LoVo (cell line): ENCODE results near the gene KCNS1.
"Not testable (repeated sequence)": the region's sequence is repeated elsewhere in the genome, so short reads cannot be mapped to it uniquely, and the experiment has no call there.

Experiments
- DNase-seq: peaks from one replicate; pipeline ENCODE4 v3.0.0-alpha.2; 2016; ENCODE audit warnings: low spot score

Gene KCNS1, protein sequence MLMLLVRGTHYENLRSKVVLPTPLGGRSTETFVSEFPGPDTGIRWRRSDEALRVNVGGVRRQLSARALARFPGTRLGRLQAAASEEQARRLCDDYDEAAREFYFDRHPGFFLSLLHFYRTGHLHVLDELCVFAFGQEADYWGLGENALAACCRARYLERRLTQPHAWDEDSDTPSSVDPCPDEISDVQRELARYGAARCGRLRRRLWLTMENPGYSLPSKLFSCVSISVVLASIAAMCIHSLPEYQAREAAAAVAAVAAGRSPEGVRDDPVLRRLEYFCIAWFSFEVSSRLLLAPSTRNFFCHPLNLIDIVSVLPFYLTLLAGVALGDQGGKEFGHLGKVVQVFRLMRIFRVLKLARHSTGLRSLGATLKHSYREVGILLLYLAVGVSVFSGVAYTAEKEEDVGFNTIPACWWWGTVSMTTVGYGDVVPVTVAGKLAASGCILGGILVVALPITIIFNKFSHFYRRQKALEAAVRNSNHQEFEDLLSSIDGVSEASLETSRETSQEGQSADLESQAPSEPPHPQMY

DNA sequence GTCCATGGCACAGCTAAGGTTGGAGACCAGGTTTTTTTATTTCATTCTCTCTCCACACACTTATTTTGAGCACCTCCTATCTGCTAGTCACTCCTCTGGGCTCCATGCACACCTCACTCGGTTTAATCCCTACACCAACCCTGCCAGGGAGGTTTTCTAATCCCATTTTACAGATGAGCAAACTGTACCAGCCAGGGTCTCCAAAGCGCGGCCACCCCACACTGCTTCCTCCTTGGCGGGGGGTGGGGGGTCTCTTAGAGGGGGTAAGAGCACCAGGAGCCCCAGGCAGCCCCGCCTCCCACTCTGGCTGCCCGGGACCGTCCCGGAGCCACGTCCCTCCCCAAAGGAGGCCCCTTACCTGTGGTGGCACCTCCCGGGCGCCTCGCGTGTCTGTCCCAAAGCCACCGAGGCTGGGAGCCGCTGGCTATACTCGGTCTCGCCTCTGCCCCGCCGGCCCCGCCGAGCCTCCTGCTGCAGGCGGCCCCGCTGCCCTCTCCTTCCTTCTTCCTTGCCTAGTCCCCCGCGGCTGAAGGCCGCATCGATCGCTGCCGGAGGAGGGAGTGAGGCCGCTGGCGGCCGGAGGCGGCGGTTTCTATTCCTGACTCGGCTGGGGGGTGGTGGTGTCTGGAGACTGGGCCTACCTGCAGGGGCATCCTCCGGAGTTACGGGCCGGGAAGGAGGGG lies at the start of gene KCNS1:
Gene KCNS1 (minus strand): TSS at position 565 of the 683 bp plus-strand sequence. CDS start 1,891 bp downstream, outside the sequence.
- no peak for DNase-seq

DNA sequence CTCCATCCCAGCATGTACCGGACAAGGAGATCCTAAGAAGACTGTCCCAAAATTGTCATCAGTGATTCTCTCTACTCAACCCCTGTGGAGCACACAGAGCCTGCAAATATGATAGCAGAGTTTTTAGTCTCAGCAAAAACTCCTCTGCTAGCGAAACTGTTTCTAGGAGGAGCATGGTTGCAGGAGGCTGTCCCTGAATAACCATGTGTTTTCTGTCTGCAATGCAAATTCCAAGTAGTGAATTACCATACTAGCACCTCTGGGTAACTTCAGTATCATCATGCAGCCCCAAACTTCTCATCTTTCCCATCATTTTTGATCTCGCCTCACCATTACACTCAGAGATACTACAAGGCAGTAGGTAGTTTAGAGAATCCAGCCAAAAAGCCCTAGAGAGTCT lies 48.1 kb upstream of the KCNS1 start:
- DNase-seq = no peak

DNA sequence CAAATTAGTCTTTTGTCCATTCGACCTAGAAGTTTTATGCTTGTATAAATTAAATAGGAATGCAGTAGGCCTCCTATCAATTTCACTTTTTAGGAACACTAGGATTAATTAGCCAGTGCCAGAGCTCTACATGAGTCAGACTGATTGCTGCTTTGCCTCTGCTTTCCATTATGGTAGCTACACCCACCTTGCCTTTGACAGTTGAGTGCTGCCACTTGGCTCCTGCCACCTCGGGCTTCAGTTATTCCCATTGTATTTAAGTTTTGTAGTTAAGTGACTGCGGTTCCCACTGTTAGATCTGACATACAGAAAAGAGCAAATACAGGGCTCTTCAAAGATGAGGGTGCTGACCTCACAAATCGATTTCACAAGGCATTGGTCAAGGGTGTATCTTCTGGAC lies 39.9 kb upstream of the KCNS1 start:
- DNase-seq = no peak

DNA sequence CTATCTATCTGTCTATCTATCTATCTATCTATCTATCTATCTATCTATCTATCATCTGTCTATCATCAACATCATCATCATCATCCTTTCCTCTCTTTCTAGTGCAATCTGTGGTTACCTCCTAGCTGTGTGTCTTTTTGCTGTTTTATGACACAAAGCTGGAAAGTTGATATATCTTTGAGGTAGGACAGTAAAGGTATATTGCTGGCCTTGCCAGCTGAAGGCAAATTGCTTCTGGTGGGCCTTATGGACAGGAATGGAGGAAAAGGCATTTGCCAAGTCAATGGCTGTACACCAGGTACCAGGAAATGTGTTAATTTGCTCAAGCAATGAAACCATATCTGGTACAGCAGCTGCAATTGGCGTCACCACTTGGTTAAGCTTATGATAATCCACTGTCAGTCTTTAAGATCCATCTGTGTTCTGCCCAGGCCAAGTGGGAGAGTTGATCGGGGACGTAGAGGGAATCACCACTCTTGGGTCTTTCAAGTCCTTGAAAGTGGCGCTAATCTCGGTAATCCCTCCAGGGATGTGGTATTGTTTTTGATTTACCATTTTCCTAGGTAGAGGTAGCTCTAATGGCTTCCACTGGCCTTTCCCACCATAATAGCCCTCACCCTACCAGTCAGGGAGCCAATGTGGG lies 38.9 kb upstream of the KCNS1 start:
- DNase-seq = not testable (repeated sequence)

DNA sequence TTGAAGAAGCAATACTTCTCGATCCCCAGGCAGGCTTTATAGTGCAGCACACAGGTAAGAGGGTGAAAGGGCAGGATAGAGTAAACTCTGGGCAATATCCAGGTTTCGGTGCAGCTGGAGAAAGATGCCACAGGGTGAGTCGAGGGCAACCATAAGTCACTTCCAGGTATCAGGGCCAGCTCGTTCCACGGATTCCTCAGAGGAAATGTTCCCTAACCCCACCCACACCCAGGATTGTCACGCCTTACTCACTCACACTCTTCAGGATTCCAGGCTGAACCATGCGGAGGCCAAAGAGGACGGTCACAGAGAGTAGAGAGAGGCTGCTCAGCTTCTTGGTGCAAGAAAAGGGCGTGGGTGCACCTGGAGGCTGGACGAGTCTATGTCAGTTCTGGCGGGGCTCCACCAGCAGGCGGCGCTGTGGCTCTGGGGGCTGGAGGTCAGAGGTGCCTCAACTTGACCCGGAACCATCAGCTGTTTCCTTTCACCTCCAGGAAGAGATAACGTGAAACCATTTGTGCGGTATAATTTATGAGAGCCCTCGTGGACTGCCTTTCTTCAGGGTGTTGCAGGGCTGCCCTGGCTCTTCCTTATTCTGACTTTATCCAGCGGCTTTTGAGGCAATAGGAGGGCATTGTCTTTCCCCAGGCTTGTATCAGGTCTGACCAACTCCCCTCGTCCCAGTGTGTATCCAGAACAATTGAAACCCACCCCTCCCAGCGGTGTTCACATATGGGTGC lies 37.8 kb upstream of the KCNS1 start:
- peak; percentile 81 for DNase-seq

DNA sequence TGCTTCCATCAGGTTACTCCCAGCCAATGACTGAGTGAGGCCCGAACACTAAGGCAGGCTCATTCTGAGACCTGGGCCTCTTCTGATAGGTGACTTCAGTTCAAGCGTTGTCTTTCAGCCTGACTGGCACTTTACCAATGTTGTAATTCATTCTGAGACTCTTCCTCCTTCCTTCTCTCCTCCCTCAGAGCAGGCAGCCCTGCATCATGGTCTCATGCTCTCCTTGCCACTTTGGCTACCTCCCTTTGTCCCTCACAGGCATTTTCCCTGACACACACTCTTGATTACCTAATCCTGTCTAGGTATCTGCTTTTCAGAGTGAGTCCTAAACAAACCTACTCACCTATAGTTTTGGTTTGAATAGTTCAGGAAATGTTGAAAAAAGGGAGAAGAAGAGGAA lies 36.0 kb upstream of the KCNS1 start:
- DNase-seq = no peak

DNA sequence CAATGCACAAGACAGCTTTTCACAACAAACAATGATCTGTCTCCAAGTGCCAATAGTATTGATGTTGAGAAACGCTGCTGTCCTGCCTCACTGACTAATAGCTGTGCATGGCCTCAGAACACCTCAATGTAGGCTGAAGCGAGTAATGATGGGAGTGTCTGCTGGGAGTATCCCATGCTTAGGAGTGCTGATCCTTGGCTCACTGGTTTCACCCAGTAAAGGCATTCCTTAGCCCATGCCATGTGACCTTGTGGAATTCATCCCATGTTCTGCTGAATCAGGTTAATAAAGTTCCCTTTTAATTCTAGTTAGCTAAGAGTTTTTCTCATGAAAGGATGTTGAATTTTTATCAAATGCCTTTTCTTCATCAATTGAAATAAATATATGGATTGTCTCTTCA lies 27.2 kb upstream of the KCNS1 start:
- DNase-seq = peak; percentile 57

DNA sequence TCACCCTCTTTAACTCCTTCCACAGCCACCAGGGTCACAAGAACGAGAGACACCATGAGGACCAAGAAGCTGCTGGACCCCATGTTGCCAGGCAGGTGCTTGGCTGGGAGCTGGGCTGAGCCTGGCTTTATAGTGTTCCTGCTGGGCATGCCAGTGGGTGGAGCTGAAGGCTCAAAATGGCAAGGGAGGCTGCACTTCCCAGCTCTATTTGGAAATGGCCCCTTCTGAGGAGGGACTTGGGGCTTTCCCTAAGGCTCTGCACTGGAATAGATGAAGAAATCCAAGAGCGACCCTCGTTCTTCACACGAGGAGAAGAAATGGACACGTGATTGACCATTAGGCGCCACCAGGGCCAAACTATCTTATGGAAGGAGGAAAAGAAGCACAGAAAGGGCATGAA lies 23.4 kb upstream of the KCNS1 start, which contains the start of gene WFDC12:
Gene WFDC12 (minus strand): TSS at position 101 of the 400 bp plus-strand sequence. CDS start 18 bp downstream, at position 83.
- no peak for DNase-seq

DNA sequence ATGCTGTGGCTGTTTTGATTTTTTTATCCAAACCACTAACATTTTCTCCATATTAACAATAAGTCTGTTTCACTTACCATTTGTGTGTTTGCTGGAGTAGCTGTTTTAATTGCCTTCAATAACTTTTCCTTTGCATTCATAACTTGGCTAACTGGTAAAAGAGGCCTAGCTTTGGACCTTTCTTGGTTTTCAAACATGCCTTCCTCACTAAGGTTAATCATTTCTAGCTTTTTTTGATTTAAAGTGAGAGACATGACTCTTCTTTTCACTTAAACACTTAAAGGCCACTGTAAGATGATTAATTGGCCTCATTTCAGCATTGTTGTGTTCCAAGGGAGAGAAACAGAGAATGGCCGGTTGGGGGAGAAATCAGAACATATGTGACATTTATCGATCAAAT lies 20.5 kb upstream of the KCNS1 start:
- no peak for DNase-seq

DNA sequence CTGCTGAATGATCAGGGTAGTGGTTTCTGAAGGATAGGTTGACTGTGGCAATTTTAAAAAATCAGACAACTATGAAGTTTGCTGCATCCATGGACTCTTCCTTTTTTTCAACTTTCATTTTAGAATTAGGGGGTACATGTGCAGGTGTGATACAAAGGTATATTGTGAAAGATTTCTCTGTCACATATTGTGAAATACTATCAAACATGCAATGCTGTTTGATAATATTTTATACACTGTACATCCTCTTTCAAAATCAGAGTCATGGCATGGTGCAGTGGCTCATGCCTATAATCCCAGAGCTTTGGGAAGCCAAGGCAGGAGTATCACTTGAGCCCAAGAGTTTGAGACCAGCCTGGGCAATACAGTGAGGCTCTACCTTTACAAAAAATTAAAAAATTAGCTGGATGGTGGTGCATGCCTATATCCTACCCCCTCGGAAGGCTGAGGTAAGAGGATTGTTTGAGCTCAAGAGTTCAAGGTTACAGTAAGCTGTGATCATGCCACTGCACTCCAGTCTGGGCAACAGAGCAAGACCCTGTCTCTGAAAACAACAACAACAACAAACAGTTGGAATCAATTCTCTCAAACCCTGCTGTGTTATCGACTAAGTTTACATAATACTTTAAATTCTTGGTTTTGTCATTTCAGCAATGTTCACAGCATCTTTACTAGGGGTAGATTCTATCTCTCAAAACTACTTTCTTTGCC lies 18.8 kb upstream of the KCNS1 start:
- no peak for DNase-seq

DNA sequence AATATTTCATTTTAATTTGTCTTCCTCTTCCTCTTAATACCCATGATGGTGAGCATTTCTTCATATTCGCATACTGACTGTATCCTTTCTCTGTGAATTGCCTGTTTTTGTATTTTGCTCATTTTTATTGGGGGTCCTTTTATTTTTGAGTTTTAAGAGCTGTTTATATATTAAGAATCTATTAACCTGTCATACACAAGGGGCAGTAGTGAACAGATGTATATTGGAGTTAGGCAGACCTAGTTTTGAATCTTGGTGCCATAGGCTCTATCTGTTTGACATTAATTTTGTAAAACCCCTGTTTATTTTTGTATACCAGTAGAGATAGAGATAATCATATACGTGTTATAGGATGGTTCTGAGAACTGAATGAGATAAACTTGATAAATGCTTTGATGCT lies 17.1 kb upstream of the KCNS1 start:
- no peak for DNase-seq

DNA sequence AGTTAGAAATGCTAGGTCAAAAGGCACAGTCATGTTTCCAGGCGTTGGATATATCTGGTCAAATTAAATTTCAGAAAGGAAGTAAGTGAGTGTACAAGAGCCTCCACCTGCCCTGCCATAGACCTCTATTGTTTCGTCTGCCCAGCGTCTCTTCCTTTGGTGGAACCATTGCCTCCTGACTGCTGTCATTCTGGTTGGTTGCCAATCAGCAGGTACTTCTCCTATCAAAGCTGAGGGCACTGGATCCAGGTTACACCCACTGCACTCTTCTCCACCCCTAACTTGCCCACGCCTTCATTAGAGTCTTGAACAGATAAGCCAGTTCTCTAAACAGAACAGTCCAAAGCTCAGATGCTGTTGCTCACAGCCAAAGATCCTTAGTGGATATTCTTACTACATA lies 16.7 kb upstream of the KCNS1 start:
- peak; percentile 6 for DNase-seq

DNA sequence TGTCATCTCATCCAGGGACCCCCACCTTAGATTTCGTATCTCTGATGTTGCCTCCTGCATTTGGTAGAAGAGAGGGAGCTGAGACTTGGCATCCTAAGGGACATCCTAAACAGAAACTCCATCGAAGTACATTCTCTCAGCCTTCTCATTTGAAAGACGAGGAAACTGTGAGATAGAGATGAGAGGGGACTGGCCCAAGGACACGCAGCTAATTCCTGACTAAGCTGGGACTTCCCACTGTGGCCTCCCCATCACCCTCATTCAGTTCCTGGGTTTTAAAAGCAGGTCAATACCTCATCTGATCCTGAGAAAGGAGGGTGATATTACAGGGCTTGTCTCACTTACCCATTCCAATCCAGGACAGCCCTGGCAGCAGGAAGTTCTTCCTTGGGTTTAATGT lies 14.9 kb upstream of the KCNS1 start:
- no peak for DNase-seq

DNA sequence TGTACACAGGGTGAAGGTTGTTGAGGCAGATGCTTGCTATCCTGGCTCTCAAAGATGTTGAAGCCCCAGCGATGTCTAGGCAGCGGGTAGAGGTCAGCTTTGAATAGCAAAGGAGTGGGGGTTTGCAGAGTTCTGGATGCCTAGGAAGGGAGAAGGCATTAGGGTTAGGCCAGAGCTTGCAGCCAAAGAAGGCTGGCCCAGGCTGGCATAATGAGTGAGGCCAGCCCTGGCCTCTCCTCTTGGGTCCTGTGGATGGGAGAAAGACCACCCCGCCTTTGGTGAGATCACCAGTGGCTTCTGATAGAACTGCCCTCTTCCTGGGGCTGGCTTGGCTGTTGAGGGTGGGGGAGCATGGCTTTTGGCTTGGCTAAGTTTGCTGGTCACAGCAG lies 14.5 kb upstream of the KCNS1 start:
- no peak for DNase-seq

DNA sequence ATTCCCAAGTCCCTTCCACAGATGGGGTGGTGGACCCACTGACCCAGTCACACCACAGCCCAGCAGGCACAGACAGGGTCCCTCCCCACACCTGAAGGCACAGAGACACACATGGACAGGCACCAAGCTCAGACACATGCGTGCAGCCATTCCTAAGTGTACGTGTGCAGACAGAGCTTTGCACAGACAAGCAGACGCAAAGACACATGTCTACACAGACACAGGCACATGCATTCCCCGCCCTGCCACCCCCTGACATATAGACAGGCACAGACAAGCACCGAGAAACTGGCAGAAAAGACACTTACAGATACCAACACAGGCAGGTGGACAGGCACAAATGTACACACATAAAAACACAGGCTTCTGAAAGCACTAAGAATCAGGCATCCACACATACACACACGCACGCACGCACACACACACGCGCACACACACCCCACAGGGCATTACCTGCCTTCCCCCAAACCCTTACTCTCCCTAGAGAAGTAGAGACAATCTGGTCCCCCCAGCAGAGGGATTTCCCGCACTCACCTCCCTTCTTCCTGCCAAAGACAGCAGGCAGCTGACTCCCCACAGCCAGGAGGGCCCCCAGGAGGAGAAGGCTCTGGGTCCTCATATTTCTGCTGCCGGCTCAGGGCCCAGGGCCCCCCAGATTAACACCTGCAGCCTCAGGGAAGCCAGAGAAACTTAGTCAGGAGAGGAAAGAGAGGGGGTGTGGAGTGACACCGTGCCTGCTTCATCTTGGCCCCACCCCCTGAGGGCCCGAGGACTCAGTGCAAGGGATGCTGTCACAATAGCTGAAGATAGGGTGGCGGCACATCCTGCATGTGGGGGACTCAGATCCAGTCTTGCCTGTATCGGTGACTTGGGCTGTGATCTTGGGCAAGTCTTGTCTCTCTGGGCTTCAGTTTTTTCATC lies 13.8 kb upstream of the KCNS1 start, which contains the start of gene WFDC5:
Gene WFDC5 (minus strand): TSS at position 710 of the 921 bp plus-strand sequence. CDS start 91 bp downstream, at position 619.
- no peak for DNase-seq

DNA sequence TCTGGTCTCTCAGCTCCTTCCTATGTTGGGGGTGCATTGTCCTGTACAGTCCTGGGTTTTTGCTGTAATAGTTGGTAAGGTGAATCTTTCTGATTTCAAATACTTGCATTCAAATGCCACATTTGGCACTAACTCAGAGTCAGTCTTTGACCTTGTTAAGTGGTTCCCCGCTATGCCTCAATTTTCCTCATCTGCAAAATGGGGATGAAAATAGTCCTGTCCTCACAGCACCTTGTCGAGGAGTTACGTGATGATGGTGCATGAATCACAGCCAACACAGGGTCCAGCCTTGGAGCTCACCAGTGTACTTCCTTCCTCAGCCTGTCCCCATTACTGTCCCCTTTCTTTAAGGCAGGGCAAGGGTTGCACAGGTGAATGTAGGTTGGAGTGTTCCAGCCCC lies 12.9 kb upstream of the KCNS1 start:
- no peak for DNase-seq

DNA sequence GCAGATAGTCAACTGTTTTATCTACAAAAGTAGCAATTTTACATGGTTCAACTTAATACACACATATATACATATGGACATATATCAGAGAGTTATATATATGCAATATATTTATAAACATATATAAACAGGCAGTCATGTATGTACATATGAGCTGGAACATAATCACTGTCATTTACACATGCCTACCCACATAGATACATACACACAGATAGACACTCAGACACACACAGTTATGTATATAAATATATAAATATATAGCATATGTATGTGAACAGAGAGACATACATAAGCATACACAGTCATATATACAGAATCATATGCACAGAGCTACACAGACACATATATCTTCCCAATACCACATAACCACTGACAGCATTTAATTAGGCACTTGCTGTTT lies 11.8 kb upstream of the KCNS1 start:
- DNase-seq = no peak

DNA sequence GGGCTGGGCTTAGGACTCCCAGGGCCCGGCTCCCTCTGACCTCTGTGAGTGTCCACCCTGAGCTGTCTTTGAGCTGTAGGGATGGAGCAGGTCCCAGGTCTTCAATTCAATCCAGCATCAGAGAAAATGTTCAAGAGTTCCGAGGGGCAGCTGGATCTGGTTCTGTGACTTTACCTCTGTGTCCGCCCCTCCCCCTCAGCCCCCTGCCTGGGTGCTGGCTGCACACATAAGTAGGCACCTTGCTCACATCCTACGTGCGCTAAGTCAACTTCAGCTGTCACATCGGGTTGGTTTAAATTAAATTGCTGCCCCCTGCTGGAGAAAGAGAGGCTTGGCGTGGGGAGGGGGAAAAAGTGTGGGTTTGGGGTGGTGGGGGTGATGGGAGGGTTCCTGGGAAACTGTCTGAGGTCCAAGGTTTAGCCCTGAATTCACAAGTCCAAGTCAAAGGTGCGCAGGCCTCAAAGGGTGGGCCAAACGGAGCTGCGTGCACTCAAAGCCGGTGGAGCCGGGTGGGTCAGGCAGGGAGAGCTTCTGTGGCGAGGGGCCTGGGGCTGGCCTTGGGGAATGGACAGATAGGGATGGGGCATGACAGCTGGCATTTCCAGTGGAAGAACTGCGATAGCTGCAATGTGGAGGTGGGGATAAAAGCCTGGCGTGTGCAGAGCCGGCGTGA lies 11.0 kb upstream of the KCNS1 start:
- no peak for DNase-seq

DNA sequence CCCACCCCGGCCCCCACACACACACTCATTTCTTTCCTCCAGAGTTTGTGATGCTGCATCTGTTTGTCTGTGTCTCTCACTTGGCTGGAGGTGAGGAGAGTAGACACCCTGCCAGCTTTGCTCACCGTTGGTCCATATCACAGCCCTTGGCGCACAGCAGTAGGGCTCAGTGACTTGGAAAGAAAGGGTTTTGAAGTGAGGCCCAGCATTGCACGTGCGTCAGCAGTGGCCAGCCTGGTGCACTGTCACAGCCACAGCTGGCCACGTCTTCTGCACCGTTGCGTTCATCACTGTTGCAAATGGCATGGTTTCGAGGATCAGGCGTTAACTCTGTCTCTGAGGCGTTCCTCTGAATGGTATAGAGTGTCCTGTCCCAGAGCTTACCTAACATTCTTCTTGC lies 10.4 kb upstream of the KCNS1 start:
- DNase-seq = no peak

DNA sequence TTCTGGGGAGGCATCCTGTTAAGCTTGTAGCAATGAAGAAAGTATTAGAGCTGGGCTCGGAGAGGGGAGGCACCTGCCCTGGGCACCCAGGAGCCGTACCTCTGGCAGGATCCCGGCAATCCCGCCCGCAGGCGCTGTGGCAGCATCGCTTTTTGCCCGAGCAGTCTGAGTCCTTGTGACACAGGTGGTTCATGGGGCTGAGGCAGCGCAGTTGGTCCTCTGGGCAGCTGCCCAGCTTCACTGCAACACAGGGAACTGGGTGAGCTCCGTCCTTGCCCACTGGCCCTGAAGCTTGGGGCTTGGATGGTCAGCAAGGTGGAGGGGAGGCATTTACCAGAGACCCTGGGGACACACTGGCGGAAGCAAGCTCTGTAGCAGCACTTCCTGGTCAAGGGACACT lies 9.4 kb upstream of the KCNS1 start:
- no peak for DNase-seq
